ENCODE measurements around the gene EIF5A2. TPM values are rescaled to one million over a fixed set of nuclear protein-coding genes. Genes with fewer than 3 reads are reported as not detected.
A peak's percentile ranks its signal among the peaks of the same experiment; 100 is the strongest.

EIF5A2 gene
- total and polyA plus RNA-seq, 3 experiments from 2014 or later, result 10.8 to 18.6 (median 12.4) TPM

GRCh38 chr3:170862618-170863374, 45.6 kb downstream of the EIF5A2 start:
- H3K27ac Mint-ChIP-seq, result no peak overlapping the region
- POLR2A ChIA-PET, result no interaction called here
- CTCF ChIA-PET, result no interaction called here

GRCh38 chr3:170858599-170858998, 49.8 kb downstream of the EIF5A2 start:
- H3K9me3 ChIP-seq (ENCODE audit: low read length), result no peaks in the 10 kb centered on the region
- no peaks in the 10 kb centered on the region for H3K36me3 ChIP-seq (ENCODE audit: insufficient read depth, low read length)
- H3K27ac ChIP-seq (ENCODE audit: low read depth, low read length), result no peak overlapping the region
- H3K4me3 ChIP-seq (ENCODE audit: low read length), result no peak overlapping the region
- no peaks in the 10 kb centered on the region for H3K36me3 Mint-ChIP-seq
- no peak for DNase-seq
- CTCF ChIA-PET, result interaction anchor here (1.9 kb wide), 1 partner anchor 11 kb away, joined by 4 read pairs; the partner anchor contains the start of gene RPL22L1
- H3K9me3 Mint-ChIP-seq, result no peaks in the 10 kb centered on the region
- H3K4me3 Mint-ChIP-seq, result no peak overlapping the region
- POLR2A ChIA-PET, result no interaction called here
- no peaks in the 10 kb centered on the region for H3K4me1 Mint-ChIP-seq
- H3K27me3 ChIP-seq (ENCODE audit: insufficient read depth, low read length, poor library complexity, severe bottlenecking), result no peaks in the 10 kb centered on the region
- no peaks in the 10 kb centered on the region for H3K4me1 ChIP-seq (ENCODE audit: insufficient read depth, low read length)
- no peak overlapping the region for H3K27ac Mint-ChIP-seq
- peaks cover 2 to 13% of the 10 kb centered on the region in 2 donors for H3K27me3 Mint-ChIP-seq

More at GRCh38 chr3:170862618-170863374, 45.6 kb downstream of the EIF5A2 start:
- H3K27me3 ChIP-seq (ENCODE audit: insufficient read depth, low read length, poor library complexity, severe bottlenecking), result no peaks in the 10 kb centered on the region
- peaks cover 11% of the 10 kb centered on the region for H3K4me1 ChIP-seq (ENCODE audit: insufficient read depth, low read length)
- DNase-seq, result no peak
- no peaks in the 10 kb centered on the region for H3K9me3 ChIP-seq (ENCODE audit: low read length)
- no peaks in the 10 kb centered on the region for H3K9me3 Mint-ChIP-seq
- H3K27ac ChIP-seq (ENCODE audit: low read depth, low read length), result no peak overlapping the region
- peaks cover 9 to 16% (median 13%) of the 10 kb centered on the region in 3 donors for H3K4me1 Mint-ChIP-seq
- H3K36me3 Mint-ChIP-seq, result peaks cover 9 to 32% (median 12%) of the 10 kb centered on the region in 3 donors
- H3K4me3 ChIP-seq (ENCODE audit: low read length), result no peak overlapping the region
- no peaks in the 10 kb centered on the region for H3K27me3 Mint-ChIP-seq
- peaks cover 13% of the 10 kb centered on the region for H3K36me3 ChIP-seq (ENCODE audit: insufficient read depth, low read length)
- no peak overlapping the region for H3K4me3 Mint-ChIP-seq

- no peak overlapping the region for H3K27ac Mint-ChIP-seq
Measured at GRCh38 chr3:170852324-170852723, 56.1 kb downstream of the EIF5A2 start.

DNA sequence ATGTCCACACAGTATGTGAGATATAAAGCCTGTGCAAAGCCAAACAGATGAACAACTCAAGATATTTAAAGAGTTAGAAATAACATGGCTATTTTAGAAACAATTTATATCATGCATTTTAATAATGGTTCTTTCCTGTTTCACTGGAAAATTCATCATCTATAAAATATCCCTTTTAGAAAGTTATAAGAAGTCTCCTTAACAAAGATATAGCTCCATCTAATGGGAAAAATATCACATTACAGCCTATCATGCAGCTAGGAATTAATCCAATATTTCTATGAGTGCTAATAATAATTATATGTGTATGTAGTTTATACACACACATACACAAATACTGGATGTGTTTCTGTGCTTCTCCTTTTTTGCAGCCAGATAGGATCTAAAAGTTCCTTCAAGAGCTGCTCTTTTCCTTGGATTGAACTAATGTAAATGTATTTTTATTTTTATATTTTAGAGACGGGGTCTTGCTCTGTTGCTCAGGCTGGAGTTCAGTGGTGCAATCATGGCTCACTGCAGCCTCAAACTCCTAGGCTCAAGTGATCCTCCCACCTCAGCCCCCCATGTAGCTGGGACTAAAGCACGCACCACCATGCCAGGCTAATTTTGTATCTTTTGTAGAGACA, 60.0 kb downstream of the EIF5A2 start:
- no peak overlapping the region for H3K27ac ChIP-seq (ENCODE audit: low read depth, low read length)
- Mint-ChIP-seq H3K9me3 (no peaks in the 10 kb centered on the region), H3K36me3 (no peaks in the 10 kb centered on the region), H3K4me3 (no peak overlapping the region), H3K27ac (no peak overlapping the region), H3K4me1 (no peaks in the 10 kb centered on the region), H3K27me3 (peaks cover 9 to 42% of the 10 kb centered on the region in 2 donors)
- H3K36me3 ChIP-seq (ENCODE audit: insufficient read depth, low read length), result no peaks in the 10 kb centered on the region
- no peaks in the 10 kb centered on the region for H3K9me3 ChIP-seq (ENCODE audit: low read length)
- no peak overlapping the region for H3K4me3 ChIP-seq (ENCODE audit: low read length)
- POLR2A ChIA-PET, result no interaction called here
- DNase-seq, result no peak
- no peaks in the 10 kb centered on the region for H3K4me1 ChIP-seq (ENCODE audit: insufficient read depth, low read length)
- CTCF ChIA-PET, result no interaction called here
- H3K27me3 ChIP-seq (ENCODE audit: insufficient read depth, low read length, poor library complexity, severe bottlenecking), result no peaks in the 10 kb centered on the region

More at GRCh38 chr3:170852324-170852723, 56.1 kb downstream of the EIF5A2 start:
- POLR2A ChIA-PET, result no interaction called here
- Mint-ChIP-seq H3K4me3 (no peak overlapping the region), H3K4me1 (no peaks in the 10 kb centered on the region), H3K9me3 (no peaks in the 10 kb centered on the region), H3K36me3 (no peaks in the 10 kb centered on the region), H3K27me3 (peaks cover 5 to 30% of the 10 kb centered on the region in 2 donors)
- H3K9me3 ChIP-seq (ENCODE audit: low read length), result no peaks in the 10 kb centered on the region
- H3K27me3 ChIP-seq (ENCODE audit: insufficient read depth, low read length, poor library complexity, severe bottlenecking), result no peaks in the 10 kb centered on the region
- H3K4me1 ChIP-seq (ENCODE audit: insufficient read depth, low read length), result no peaks in the 10 kb centered on the region
- H3K36me3 ChIP-seq (ENCODE audit: insufficient read depth, low read length), result no peaks in the 10 kb centered on the region
- DNase-seq, result no peak
- CTCF ChIA-PET, result no interaction called here
- H3K27ac ChIP-seq (ENCODE audit: low read depth, low read length), result no peak overlapping the region
- H3K4me3 ChIP-seq (ENCODE audit: low read length), result no peak overlapping the region

GRCh38 chr3:170844377-170844776, 64.1 kb downstream of the EIF5A2 start:
- no peak for DNase-seq
- Mint-ChIP-seq H3K27me3 (peaks cover 6 to 43% of the 10 kb centered on the region in 2 donors), H3K4me1 (no peaks in the 10 kb centered on the region), H3K36me3 (no peaks in the 10 kb centered on the region), H3K4me3 (no peak overlapping the region), H3K9me3 (no peaks in the 10 kb centered on the region), H3K27ac (no peak overlapping the region)
- ChIA-PET POLR2A (no interaction called here), CTCF (no interaction called here)
- Histone ChIP-seq H3K4me3 (ENCODE audit: low read length) (no peak overlapping the region), H3K36me3 (ENCODE audit: insufficient read depth, low read length) (no peaks in the 10 kb centered on the region), H3K27me3 (ENCODE audit: insufficient read depth, low read length, poor library complexity, severe bottlenecking) (no peaks in the 10 kb centered on the region), H3K9me3 (ENCODE audit: low read length) (no peaks in the 10 kb centered on the region), H3K27ac (ENCODE audit: low read depth, low read length) (no peak overlapping the region), H3K4me1 (ENCODE audit: insufficient read depth, low read length) (no peaks in the 10 kb centered on the region)

GRCh38 chr3:170840291-170840859, 68.1 kb downstream of the EIF5A2 start:
- Mint-ChIP-seq H3K4me3 (no peak overlapping the region), H3K9me3 (no peaks in the 10 kb centered on the region), H3K4me1 (no peaks in the 10 kb centered on the region), H3K27ac (no peak overlapping the region), H3K27me3 (peaks cover 12 to 54% of the 10 kb centered on the region in 2 donors), H3K36me3 (no peaks in the 10 kb centered on the region)
- Histone ChIP-seq H3K4me3 (ENCODE audit: low read length) (no peak overlapping the region), H3K9me3 (ENCODE audit: low read length) (no peaks in the 10 kb centered on the region), H3K36me3 (ENCODE audit: insufficient read depth, low read length) (no peaks in the 10 kb centered on the region), H3K27me3 (ENCODE audit: insufficient read depth, low read length, poor library complexity, severe bottlenecking) (no peaks in the 10 kb centered on the region), H3K4me1 (ENCODE audit: insufficient read depth, low read length) (no peaks in the 10 kb centered on the region), H3K27ac (ENCODE audit: low read depth, low read length) (no peak overlapping the region)
- DNase-seq, result no peak
- ChIA-PET CTCF (no interaction called here), POLR2A (interaction anchor here (0.6 kb wide), 1 partner anchor 737 kb away, joined by 3 read pairs; no protein-coding TSS in a partner anchor)

DNA sequence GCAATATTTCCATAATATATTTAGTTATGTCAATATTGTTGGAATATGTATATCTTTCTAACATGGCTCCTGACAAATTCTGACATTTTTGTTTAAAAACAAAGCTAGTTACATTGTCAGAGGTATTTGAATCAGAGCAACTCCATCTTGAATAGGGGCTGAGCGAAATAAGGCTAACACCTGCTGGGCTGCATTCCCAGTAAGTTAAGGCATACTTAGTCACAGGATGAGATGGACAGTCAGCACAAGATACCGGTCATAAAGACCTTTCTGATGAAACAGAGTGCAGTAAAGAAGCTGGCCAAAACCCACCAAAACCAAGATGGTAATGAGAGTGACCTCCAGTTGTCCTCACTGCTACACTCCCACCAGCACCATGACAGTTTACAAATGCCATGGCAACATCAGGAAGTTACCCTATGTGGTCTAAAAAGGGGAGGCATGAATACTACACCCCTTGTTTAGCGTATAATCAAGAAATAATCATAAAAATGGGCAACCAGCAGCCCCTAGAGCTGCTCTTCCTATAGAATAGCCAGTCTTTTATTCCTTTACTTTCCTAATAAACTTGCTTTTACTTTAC, 68.8 kb downstream of the EIF5A2 start:
- no peak overlapping the region for H3K4me3 Mint-ChIP-seq
- no peak for DNase-seq
- Histone ChIP-seq H3K36me3 (ENCODE audit: insufficient read depth, low read length) (no peaks in the 10 kb centered on the region), H3K27ac (ENCODE audit: low read depth, low read length) (no peak overlapping the region), H3K27me3 (ENCODE audit: insufficient read depth, low read length, poor library complexity, severe bottlenecking) (no peaks in the 10 kb centered on the region), H3K4me3 (ENCODE audit: low read length) (no peak overlapping the region), H3K9me3 (ENCODE audit: low read length) (no peaks in the 10 kb centered on the region), H3K4me1 (ENCODE audit: insufficient read depth, low read length) (no peaks in the 10 kb centered on the region)
- no peaks in the 10 kb centered on the region for H3K36me3 Mint-ChIP-seq
- H3K27ac Mint-ChIP-seq, result peak overlapping the region in 1 of 8 donors; percentile 20
- H3K9me3 Mint-ChIP-seq, result no peaks in the 10 kb centered on the region
- H3K4me1 Mint-ChIP-seq, result no peaks in the 10 kb centered on the region
- peaks cover 17 to 58% of the 10 kb centered on the region in 2 donors for H3K27me3 Mint-ChIP-seq
- ChIA-PET POLR2A (no interaction called here), CTCF (no interaction called here)

Measured in CD8-positive, alpha-beta memory T cell (primary cell).